ENCODE results near the gene IFITM5.

- TF ChIP-seq, protein P1, sequence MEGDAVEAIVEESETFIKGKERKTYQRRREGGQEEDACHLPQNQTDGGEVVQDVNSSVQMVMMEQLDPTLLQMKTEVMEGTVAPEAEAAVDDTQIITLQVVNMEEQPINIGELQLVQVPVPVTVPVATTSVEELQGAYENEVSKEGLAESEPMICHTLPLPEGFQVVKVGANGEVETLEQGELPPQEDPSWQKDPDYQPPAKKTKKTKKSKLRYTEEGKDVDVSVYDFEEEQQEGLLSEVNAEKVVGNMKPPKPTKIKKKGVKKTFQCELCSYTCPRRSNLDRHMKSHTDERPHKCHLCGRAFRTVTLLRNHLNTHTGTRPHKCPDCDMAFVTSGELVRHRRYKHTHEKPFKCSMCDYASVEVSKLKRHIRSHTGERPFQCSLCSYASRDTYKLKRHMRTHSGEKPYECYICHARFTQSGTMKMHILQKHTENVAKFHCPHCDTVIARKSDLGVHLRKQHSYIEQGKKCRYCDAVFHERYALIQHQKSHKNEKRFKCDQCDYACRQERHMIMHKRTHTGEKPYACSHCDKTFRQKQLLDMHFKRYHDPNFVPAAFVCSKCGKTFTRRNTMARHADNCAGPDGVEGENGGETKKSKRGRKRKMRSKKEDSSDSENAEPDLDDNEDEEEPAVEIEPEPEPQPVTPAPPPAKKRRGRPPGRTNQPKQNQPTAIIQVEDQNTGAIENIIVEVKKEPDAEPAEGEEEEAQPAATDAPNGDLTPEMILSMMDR (IDR thresholded peaks at IDR 0.05) = no peak
- TF ChIP-seq POLR2A (IDR thresholded peaks at IDR 0.05) = no peak
- TF ChIP-seq POLR2AphosphoS5 (IDR thresholded peaks at IDR 0.05) = no peak
- no peak for TF ChIP-seq EP300 (IDR thresholded peaks at IDR 0.05)
These were observed 32.5 kb downstream of the IFITM5 start for GRCh38 chr11:266676-267439.

All from suprapubic skin (tissue), 4 donors.